Measurements from ENCODE around the gene ARL3. TPM values are rescaled to one million over a fixed set of nuclear protein-coding genes. Genes with fewer than 3 reads are reported as not detected.

Gene ARL3
- total and polyA plus RNA-seq, 2 of the 4 experiments (the other 2 are of a cell fraction) = 5.0 to 14.3 TPM

DNA sequence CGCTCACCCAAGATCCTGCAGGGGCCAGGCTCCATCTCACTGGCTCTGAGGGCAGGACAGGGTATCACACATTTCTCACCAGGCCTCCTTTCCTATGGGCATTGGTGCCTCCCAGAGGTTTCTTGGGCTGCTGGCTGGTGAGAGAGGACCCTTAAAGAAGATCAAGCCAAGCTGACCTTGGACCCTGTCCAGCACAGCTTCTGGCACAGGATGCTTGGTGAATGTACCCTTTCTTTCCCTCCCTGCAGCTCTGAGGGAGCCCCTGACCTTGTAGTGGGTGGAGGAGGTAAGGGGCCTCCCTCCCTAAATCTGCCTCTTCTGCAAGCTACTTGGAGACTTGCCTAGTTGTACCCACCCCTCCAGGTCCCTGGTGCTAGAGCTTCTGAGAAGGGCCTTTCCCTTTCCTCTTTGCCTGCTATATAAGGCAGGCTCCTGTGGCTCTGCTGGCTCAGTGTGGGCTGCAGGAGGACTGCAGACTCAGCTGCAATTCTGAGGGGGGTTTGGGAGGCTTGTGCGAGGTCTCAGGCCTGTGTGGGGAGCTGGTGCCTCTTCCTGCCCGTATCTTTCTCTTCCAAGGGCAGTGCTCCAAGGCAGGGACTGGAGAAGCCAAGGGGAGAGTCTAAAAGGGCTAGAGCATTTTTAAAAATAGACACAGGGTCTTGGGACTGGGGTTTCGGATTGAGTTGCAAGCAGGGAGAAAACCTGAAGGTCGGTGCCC lies 81.6 kb downstream of the ARL3 start (continued):
- TF ChIP-seq, protein P1, sequence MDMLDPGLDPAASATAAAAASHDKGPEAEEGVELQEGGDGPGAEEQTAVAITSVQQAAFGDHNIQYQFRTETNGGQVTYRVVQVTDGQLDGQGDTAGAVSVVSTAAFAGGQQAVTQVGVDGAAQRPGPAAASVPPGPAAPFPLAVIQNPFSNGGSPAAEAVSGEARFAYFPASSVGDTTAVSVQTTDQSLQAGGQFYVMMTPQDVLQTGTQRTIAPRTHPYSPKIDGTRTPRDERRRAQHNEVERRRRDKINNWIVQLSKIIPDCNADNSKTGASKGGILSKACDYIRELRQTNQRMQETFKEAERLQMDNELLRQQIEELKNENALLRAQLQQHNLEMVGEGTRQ (IDR thresholded peaks at IDR 0.05; ENCODE audit: low read depth, low read length) = no peak

DNA sequence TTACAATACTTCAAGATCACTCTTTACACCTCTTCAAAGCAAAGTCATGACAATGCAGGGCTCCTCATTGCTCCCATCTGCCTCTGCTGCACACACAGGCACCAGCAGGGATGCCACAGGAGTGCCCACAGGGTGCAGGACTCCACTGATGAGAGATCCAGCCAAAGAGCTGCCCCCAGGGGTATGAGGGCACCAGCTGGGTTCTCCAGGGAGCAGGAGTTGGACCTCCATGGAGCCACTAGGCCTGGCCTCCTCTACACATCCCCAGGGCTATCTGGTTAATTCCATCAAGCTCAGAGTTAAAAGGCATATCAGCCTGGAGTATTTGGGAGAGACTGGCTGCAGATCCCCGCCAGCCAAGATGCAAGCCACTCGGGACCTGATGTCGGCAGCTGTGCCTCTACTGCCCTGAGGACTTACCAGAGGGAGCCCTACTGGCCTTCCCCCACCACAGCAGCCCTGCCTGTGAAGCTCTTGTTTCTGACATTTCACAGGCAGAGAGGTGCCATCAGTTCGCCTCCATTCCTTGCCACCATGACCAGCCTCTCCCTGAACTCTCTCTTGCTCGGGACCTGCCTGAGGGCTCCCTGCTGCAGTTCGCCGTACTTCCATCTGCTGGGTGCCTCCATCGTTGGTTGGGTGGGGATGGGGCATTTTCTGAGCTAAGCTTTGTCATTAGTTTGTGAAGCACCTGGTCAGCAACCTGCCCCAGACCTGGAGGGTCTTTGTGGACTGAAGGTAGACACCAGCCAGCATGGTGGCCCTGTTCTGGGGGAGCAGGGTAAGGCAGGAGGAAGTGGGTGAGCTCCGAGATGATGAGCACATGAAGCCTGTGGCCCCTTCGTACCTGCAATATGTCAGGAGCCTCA lies 82.4 kb downstream of the ARL3 start:
- H4K8ac ChIP-seq (ENCODE audit: low read depth in 2 of 2, low read length in 2 of 2) = peak overlapping the region; percentile 74 to 93
- 0 out of 2 replicates have a peak overlapping the region, but pooled peaks have one; percentile 56 for H3K56ac ChIP-seq (ENCODE audit: extremely low read depth, insufficient read depth, low read length)
- H3K27me3 ChIP-seq (ENCODE audit: control insufficient read depth, insufficient read depth, low read length) = no peaks in the 10 kb centered on the region
- no peak for ATAC-seq (ENCODE audit: low read depth)
- peak overlapping the region; percentile 100 for H2BK5ac ChIP-seq (ENCODE audit: low read depth, low read length, poor library complexity, severe bottlenecking)
- no peak for DNase-seq
- peak overlapping the region; percentile 99 for H2BK120ac ChIP-seq (ENCODE audit: low read depth, low read length)
- dilution Hi-C loops (cut with HindIII; ENCODE audit: low sequenced_read_pairs, unreplicated experiment) (no loop called here), intact Hi-C loops (cut with micrococcal nuclease) (no loop called here), in situ Hi-C loops (cut with MboI; ENCODE audit: low sequenced_read_pairs) (no loop called here)
- WGBS, 2 experiments (ENCODE audit: extremely low coverage in 2 of 2, insufficient read length in 1 of 2) = 90% methylated on average over 5 of the region's 10 CpGs; no CpG with 5 or more reads in 1 of the 2 experiments
- H3K27ac ChIP-seq (ENCODE audit: insufficient read depth, low read length) = peak overlapping the region; percentile 96
- H2BK15ac ChIP-seq (ENCODE audit: low read depth, low read length) = peak overlapping the region; percentile 91; the same call in 2 of the 3 replicates
- peak overlapping the region; percentile 95 for H3K23ac ChIP-seq (ENCODE audit: low read depth, low read length)
- H4K5ac ChIP-seq (ENCODE audit: low read depth, low read length) = peak overlapping the region; percentile 63
- H2AFZ ChIP-seq (replicated peaks; ENCODE audit: low read length, poor library complexity) = peak overlapping the region; percentile 3
- TF ChIP-seq SMC3 (IDR thresholded peaks at IDR 0.05; ENCODE audit: low read depth, low read length) (no peak), NFE2L2 (IDR thresholded peaks at IDR 0.05; ENCODE audit: low read depth, low read length) (no peak), CEBPB (IDR thresholded peaks at IDR 0.05; ENCODE audit: low read depth, low read length) (no peak), FOS (IDR thresholded peaks at IDR 0.05; ENCODE audit: low read depth, low read length) (no peak), POLR2A (IDR thresholded peaks at IDR 0.05; ENCODE audit: low read depth, low read length) (no peak)
- peak overlapping the region; percentile 91 for H3K14ac ChIP-seq (replicated peaks; ENCODE audit: low read depth, low read length)
- H3K4me2 ChIP-seq (ENCODE audit: low read depth, low read length) = no peak overlapping the region
- peak overlapping the region; percentile 66; the same call in 1 of the 2 replicates for H3K9ac ChIP-seq (ENCODE audit: low read depth, low read length)
- peak overlapping the region; percentile 88 for H3K18ac ChIP-seq (ENCODE audit: low read depth, low read length)
- ChIA-PET CTCF (interaction anchor here (0.7 to 0.8 kb wide), 3 partner anchors 10 to 52 kb away, joined by 3 read pairs; no protein-coding TSS in a partner anchor), POLR2A (ENCODE audit: unreplicated experiment) (no interaction called here)
- H3K4me3 ChIP-seq (ENCODE audit: insufficient read depth, low read depth, low read length) = no peak overlapping the region
- H3K4me1 ChIP-seq (ENCODE audit: control insufficient read depth, insufficient read depth, low read length) = peaks cover 77% of the 10 kb centered on the region
- H3K9me3 ChIP-seq (ENCODE audit: control insufficient read depth, insufficient read depth, low read length) = no peaks in the 10 kb centered on the region
- peaks cover 4% of the 10 kb centered on the region; the same call in 1 of the 2 replicates for H3K36me3 ChIP-seq (ENCODE audit: control insufficient read depth, insufficient read depth, low read length)
- peak overlapping the region; percentile 98 for H3K4ac ChIP-seq (ENCODE audit: low read depth, low read length)
- peak overlapping the region; percentile 96 for H4K91ac ChIP-seq (ENCODE audit: insufficient read depth, low read depth, low read length)
- H2BK20ac ChIP-seq (ENCODE audit: low read depth, low read length) = peak overlapping the region; percentile 94
- H2AK9ac ChIP-seq (replicated peaks; ENCODE audit: low read depth, low read length, poor library complexity) = peak overlapping the region; percentile 86
- peak overlapping the region; percentile 100 for H2AK5ac ChIP-seq (ENCODE audit: low read depth, low read length)
- BruUV-seq (replicated peaks) = TSS peak; percentile 62
- H3K9me1 ChIP-seq (ENCODE audit: insufficient read depth, low read length) = peaks cover 53% of the 10 kb centered on the region
- H4K20me1 ChIP-seq (ENCODE audit: insufficient read depth, low read length) = no peaks in the 10 kb centered on the region
- H3K79me1 ChIP-seq (ENCODE audit: low read depth in 1 of 2, low read length in 2 of 2) = peaks cover 25 to 69% of the 10 kb centered on the region in 2 experiments

Measured in IMR-90 (cell line).